ENCODE data around the gene APOH.

APOH gene

GRCh38 chr17:66228887-66229782 is at the start of gene APOH:
Gene APOH (minus strand): TSS chr17:66229415. CDS start chr17:66229379, 36 bp downstream.
- FAIRE-seq (no peak), DNase-seq (ENCODE audit: insufficient read length, low spot score) (no peak)
- TF ChIP-seq CTCF (IDR thresholded peaks at IDR 0.05; ENCODE audit: insufficient read depth, missing control alignments) = no peak

GRCh38 chr17:66277191-66277590 is 48.0 kb upstream of the APOH start:
- FAIRE-seq = no peak
- TF ChIP-seq CTCF (IDR thresholded peaks at IDR 0.05; ENCODE audit: insufficient read depth, missing control alignments) = no peak
- DNase-seq (ENCODE audit: insufficient read length, low spot score) = no peak

GRCh38 chr17:66276328-66276937 is 47.2 kb upstream of the APOH start:
- DNase-seq (ENCODE audit: insufficient read length, low spot score) (no peak), FAIRE-seq (no peak)
- TF ChIP-seq CTCF (IDR thresholded peaks at IDR 0.05; ENCODE audit: insufficient read depth, missing control alignments) = no peak

- TF ChIP-seq CTCF (IDR thresholded peaks at IDR 0.05; ENCODE audit: insufficient read depth, missing control alignments) = no peak
- FAIRE-seq (no peak), DNase-seq (ENCODE audit: insufficient read length, low spot score) (no peak)
Observed at GRCh38 chr17:66275651-66276050, 46.4 kb upstream of the APOH start.

- TF ChIP-seq CTCF (IDR thresholded peaks at IDR 0.05; ENCODE audit: insufficient read depth, missing control alignments) = no peak
- no peak for DNase-seq (ENCODE audit: insufficient read length, low spot score)
- FAIRE-seq = no peak
Observed at GRCh38 chr17:66273586-66273848, 44.3 kb upstream of the APOH start.

- FAIRE-seq = no peak
- DNase-seq (ENCODE audit: insufficient read length, low spot score) = no peak
- no peak for TF ChIP-seq CTCF (IDR thresholded peaks at IDR 0.05; ENCODE audit: insufficient read depth, missing control alignments)
Observed at GRCh38 chr17:66272811-66273585, 43.8 kb upstream of the APOH start.
